Measurements from ENCODE around the gene CACNA1G. TPM values are rescaled to one million over a fixed set of nuclear protein-coding genes. Genes with fewer than 3 reads are reported as not detected.

CACNA1G gene
- polyA plus RNA-seq, 3 donors from 2014 or later, result not detected

DNA sequence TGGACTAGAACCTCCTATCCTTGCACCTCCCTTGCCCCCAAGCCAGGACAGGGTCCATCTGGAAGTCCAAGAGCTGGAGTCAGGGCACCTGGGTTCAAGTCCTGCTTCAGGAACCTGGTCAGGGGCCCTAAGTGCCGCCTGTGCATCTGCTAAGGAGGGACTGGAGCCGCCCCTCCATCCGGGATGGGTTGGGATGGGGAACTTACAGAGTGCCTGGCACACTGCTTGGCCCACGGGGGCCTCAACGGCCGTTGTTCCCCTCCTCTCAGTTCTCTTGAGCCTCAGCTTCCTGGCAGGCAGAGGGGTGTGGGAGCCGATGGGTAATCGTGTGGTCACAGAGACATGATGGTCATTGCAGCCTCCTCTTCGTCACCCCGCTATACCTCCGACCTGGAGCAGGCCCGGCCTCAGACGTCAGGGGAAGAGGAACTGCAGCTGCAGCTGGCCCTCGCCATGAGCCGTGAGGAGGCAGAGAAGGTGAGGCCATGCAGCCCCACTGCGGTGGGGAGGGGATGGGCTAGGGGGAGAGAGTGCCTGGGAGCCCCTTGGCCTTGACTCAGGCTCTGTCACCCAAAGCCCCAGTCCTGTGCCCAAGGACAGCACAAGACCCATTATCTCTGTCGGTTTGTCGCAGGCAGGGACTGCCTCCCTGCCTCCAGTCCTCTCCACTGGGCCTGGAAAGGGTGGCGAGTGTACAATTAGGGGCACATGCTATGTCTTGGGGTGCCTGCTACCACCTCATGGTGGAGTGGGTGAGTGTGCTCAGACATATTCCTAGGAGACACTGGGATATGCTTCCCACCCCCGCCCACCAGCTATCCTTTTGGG, 22.6 kb upstream of the CACNA1G start:
- H3K27me3 Mint-ChIP-seq (ENCODE audit: low read depth in 3 of 3), result peaks cover 6 to 14% (median 8%) of the 10 kb centered on the region in 3 donors
- H3K4me1 Mint-ChIP-seq, result peaks cover 7 to 8% of the 10 kb centered on the region in 2 donors
- H3K27ac Mint-ChIP-seq, result no peak overlapping the region
- no peak overlapping the region for H3K4me3 Mint-ChIP-seq
- no peaks in the 10 kb centered on the region for H3K36me3 Mint-ChIP-seq
- H3K9me3 Mint-ChIP-seq, result no peaks in the 10 kb centered on the region
- DNase-seq, result no peak

DNA sequence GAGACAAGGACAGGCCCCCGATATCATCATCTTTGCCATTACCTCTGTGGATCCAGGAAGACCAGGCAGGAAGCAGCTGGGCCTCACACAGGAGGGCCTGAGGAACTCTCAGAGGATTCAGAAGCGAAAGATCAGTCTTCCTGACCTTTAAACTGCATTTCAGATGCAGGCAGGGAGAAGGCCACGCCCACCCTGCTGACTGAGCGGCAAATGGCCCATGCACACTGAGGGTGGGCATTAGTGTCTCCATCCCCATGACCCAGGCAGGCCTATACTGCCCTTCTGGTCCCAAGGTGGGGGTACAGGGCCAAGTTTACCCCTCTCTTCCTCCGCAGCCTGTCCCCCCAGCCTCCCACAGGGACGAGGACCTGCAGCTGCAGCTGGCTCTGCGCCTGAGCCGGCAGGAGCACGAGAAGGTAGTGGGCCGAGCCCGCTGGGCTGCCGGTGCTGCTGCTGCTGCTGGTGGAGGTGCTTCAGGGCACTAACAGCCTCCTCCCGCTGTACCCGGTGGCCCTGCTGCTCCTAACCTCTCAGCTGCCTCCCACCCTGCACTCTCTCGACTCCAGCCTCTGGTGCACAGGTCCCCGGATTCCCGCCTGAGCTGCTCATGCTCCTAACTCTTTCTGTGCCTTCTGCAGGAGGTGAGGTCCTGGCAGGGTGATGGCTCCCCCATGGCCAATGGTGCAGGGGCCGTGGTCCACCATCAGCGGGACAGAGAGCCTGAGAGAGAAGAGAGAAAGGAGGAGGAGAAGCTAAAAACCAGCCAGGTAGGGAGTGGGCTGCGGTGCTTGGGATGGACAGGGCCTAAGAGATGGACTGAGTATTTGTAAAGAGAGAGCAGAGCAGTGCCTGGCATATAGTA, 21.7 kb upstream of the CACNA1G start:
- no peak for DNase-seq
- H3K4me3 Mint-ChIP-seq, result no peak overlapping the region
- peaks cover 7 to 8% of the 10 kb centered on the region in 2 donors for H3K4me1 Mint-ChIP-seq
- peaks cover 6 to 14% (median 8%) of the 10 kb centered on the region in 3 donors for H3K27me3 Mint-ChIP-seq (ENCODE audit: low read depth in 3 of 3)
- no peak overlapping the region for H3K27ac Mint-ChIP-seq
- H3K36me3 Mint-ChIP-seq, result no peaks in the 10 kb centered on the region
- H3K9me3 Mint-ChIP-seq, result no peaks in the 10 kb centered on the region

DNA sequence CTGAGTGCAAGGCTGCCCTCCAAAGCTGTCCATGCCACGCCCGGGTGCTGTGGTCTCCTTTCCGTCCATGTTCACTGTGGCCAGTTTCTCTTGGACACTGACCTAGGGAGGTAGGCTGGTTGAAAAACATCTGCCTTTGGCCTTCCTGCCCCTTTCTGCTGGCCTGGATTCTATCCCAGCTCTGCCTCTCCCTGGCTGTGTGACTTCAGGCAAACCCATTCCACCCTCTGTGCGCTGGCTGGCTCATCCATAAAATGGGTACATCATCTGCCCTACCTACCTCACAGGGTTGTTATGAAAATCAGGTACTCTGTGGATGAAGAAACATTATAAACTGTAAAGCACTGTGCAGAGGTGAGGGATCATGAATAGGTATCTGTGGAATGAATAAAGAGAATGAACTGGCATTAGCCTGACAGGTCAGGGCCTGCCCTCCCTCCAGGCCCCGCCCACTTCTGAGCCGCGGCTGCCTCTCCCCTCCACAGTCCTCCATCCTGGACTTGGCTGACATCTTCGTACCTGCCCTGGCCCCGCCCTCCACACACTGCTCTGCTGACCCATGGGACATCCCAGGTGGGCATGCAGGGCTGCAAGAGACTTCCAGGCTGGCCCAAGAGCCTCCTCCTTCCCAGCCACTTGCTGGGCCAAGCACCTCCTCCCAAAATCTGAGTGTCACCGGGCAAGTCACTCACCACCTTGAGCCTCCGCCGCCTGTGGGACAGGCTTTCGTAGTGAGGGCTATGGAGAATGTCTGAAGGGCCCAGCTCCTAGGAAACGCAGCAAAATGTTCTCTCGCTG, 20.6 kb upstream of the CACNA1G start:
- DNase-seq, result no peak
- H3K4me3 Mint-ChIP-seq, result no peak overlapping the region
- peaks cover 4 to 14% (median 8%) of the 10 kb centered on the region in 3 donors for H3K27me3 Mint-ChIP-seq (ENCODE audit: low read depth in 3 of 3)
- no peaks in the 10 kb centered on the region for H3K36me3 Mint-ChIP-seq
- H3K9me3 Mint-ChIP-seq, result no peaks in the 10 kb centered on the region
- no peak overlapping the region for H3K27ac Mint-ChIP-seq
- peaks cover 7 to 8% of the 10 kb centered on the region in 2 donors for H3K4me1 Mint-ChIP-seq

DNA sequence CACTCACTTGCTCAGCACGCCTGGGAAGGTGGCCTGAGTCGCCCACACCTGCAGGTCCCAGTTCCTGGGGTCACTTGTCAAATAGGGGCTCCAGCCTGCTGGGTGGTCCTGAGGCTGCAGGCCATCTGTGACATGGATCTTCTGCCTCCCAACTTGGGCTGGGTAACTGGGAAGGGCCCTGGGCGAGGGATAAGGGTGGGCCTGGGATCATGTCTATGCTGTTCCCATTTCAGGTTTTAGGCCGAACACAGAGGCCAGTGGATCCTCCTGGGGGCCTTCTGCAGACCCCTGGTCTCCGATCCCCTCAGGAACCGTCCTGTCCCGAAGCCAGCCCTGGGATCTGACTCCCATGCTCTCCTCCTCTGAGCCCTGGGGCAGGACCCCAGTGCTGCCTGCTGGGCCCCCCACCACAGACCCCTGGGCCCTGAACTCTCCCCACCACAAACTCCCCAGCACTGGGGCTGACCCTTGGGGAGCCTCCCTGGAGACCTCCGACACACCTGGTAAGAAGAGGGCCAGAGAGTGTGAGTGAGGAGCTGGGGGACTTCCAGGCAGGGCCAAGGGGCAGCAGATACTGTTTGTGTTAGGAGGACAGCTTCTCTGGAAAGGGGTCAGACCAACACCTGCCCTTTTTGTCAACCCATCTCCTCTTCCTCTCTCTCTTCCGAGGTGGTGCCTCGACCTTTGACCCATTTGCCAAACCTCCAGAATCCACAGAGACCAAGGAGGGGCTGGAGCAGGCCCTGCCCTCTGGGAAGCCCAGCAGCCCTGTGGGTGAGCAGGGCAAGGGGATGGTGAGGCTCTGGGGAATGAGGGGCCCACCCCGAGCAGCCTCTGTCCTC, 19.7 kb upstream of the CACNA1G start:
- no peak for DNase-seq
- Mint-ChIP-seq H3K4me3 (peak overlapping the region; percentile 20 to 87 (median 84)), H3K36me3 (no peaks in the 10 kb centered on the region), H3K9me3 (no peaks in the 10 kb centered on the region), H3K4me1 (peaks cover 7 to 10% of the 10 kb centered on the region in 2 donors), H3K27me3 (ENCODE audit: low read depth in 3 of 3) (peaks cover 4 to 13% (median 7%) of the 10 kb centered on the region in 3 donors), H3K27ac (no peak overlapping the region)

DNA sequence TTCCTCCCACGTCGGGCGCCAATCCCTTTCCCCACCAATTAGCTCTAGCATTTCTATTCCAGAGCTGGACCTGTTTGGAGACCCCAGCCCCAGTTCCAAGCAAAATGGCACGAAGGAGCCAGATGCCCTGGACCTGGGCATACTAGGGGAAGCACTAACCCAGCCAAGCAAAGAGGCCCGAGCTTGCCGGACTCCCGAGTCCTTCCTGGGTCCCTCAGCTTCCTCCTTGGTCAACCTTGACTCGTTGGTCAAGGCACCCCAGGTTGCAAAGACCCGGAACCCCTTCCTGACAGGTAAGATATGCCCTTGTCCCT, 19.2 kb upstream of the CACNA1G start:
- peak overlapping the region; percentile 71 to 91 (median 85) for H3K4me3 Mint-ChIP-seq
- H3K4me1 Mint-ChIP-seq, result peaks cover 10 to 12% of the 10 kb centered on the region in 2 donors
- peak overlapping the region in 1 of 6 donors; percentile 79 for H3K27ac Mint-ChIP-seq
- no peaks in the 10 kb centered on the region for H3K36me3 Mint-ChIP-seq
- peaks cover 4 to 14% (median 9%) of the 10 kb centered on the region in 3 donors for H3K27me3 Mint-ChIP-seq (ENCODE audit: low read depth in 3 of 3)
- DNase-seq, result no peak
- H3K9me3 Mint-ChIP-seq, result no peaks in the 10 kb centered on the region

DNA sequence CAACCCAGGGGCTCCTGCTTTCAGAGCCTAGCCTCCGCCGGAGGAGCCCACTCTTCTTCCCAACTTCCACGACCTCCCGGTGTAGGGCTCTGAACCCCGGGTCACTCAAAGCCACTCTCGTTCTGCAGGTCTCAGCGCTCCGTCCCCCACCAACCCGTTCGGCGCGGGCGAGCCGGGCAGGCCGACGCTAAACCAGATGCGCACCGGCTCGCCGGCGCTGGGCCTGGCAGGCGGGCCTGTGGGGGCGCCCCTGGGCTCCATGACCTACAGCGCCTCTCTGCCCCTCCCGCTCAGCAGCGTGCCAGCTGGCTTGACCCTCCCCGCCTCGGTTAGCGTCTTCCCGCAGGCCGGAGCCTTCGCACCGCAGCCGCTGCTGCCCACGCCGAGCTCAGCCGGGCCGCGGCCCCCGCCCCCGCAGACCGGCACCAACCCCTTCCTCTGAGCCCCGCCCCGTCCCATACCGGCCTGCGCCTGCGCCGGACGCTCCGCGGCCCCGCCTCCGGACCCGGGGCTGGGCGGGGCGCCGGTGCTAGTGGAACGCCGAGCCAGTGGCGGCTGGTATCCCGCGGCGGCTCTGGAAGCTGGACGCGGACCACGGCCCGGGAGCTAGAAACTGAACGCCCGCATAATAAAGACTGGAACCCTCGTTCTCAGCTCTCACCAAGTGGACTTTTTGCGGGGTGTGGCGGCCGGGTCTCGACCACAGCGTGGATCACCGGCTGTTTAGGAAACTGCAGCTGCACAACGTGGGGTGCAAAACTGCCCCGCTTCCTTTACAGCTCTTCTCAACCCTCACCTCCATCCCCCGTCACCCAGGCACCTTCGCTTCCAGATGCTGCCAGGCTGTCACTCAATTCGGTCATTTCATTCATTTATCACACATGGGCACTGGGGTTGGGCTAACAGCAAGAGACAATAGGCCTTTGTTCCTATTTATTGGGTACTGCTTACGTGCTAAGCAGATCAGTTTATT, 18.5 kb upstream of the CACNA1G start:
- H3K27me3 Mint-ChIP-seq (ENCODE audit: low read depth in 3 of 3), result peaks cover 4 to 14% (median 9%) of the 10 kb centered on the region in 3 donors
- no peaks in the 10 kb centered on the region for H3K9me3 Mint-ChIP-seq
- peak overlapping the region; percentile 71 to 91 (median 85) for H3K4me3 Mint-ChIP-seq
- peaks cover 17 to 18% of the 10 kb centered on the region in 2 donors for H3K4me1 Mint-ChIP-seq
- H3K36me3 Mint-ChIP-seq, result no peaks in the 10 kb centered on the region
- DNase-seq, result peak; percentile 84 to 85 (median 85)
- peak overlapping the region; percentile 17 to 79 (median 48) for H3K27ac Mint-ChIP-seq

DNA sequence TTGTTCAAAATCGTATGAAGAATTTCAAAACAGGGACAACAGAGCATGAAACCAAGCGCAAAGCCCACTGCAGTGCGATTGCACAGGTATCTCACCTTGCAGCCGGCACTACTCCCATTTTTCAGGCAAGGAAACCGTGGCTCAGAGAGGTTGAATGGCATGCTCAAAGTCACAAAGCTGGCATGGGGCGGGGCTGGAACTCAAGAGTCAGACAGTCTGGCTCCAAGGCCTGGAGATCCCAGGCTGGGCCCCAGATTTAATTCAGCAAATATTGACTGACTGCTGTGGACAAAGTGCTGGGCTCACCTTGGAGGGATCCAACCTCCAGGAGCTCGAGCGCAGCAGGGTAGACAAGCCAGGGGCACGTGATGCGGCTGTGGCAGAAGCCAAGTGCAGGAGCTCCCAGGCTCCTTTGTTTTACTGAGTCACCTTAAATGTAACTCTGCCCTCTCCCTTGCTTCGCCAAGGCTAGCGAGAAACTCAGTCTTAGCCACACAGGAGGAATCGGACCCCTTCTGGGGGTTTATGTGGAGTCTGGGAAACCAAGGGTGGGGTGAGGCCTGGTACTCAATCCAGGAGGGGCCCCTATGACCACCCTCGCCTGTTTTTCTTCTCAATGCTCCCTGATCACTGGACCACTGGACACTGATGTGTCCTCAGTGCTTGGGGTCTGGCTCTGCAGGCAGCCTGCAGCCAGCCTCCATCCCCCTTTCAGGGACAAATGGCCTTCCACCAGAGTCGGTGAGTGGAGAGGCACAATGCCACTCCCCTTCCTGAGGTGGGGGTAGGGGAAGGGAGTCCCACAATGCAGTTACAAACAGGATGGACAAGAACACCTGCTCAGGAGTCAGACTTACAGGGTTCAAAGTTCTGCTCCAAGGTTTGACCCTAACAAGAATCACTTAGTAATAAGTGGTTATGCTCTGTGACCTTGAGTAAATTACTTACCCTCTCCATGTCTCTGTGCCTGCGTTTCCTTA, 17.4 kb upstream of the CACNA1G start:
- no peaks in the 10 kb centered on the region for H3K36me3 Mint-ChIP-seq
- H3K9me3 Mint-ChIP-seq, result no peaks in the 10 kb centered on the region
- H3K27me3 Mint-ChIP-seq (ENCODE audit: low read depth in 3 of 3), result peaks cover 4 to 14% (median 9%) of the 10 kb centered on the region in 3 donors
- H3K4me1 Mint-ChIP-seq, result peaks cover 18 to 22% of the 10 kb centered on the region in 2 donors
- peak overlapping the region in 1 of 6 donors; percentile 36 for H3K27ac Mint-ChIP-seq
- H3K4me3 Mint-ChIP-seq, result peak overlapping the region; percentile 71 to 91 (median 85)
- no peak for DNase-seq

DNA sequence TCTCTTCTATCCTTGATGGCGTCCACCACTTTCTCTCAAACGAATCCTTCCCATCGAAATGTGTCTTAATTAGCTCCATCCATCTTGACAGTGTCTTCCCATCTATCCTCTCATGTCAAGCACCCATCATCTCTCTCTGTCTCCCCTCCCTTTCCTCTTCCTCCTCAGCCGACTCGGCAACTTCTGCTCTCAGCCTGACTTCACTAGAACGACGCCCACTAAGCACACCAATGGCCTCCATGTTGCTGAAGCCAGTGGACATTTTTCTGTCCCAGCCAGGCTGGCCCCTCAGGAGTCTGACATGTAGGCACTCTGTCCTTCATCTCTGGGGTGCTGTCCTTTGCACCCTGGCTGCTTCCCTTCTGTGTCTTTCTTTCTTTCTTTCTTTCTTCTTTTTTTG, 16.0 kb upstream of the CACNA1G start:
- peaks cover 18 to 23% of the 10 kb centered on the region in 2 donors for H3K4me1 Mint-ChIP-seq
- H3K27ac Mint-ChIP-seq, result no peak overlapping the region
- H3K27me3 Mint-ChIP-seq (ENCODE audit: low read depth in 3 of 3), result peaks cover 4 to 14% (median 9%) of the 10 kb centered on the region in 3 donors
- peak overlapping the region in 3 of 5 donors; percentile 5 to 60 (median 34) for H3K4me3 Mint-ChIP-seq
- H3K9me3 Mint-ChIP-seq, result no peaks in the 10 kb centered on the region
- no peak for DNase-seq
- H3K36me3 Mint-ChIP-seq, result no peaks in the 10 kb centered on the region

DNA sequence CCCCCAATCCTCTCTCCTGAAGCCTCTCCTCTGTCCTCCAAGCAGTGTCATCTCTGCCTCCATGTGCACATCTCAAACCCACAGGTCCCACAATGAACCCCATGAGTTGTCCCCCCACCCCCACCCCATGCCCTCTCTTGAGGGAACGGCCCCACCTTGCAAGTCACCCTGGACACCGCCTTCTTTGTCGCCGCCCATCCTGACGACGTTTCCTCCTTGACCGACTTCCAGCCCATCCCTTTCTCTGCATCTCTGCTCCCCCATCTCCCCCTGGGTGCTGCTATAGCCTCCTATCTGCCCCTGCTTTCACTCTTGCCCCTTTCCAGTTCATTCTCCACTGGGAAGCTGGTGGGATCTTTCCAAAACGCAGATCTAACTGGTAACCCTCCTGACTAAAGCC, 15.2 kb upstream of the CACNA1G start:
- peaks cover 18 to 23% of the 10 kb centered on the region in 2 donors for H3K4me1 Mint-ChIP-seq
- H3K27ac Mint-ChIP-seq, result no peak overlapping the region
- no peaks in the 10 kb centered on the region for H3K36me3 Mint-ChIP-seq
- H3K4me3 Mint-ChIP-seq, result no peak overlapping the region
- no peak for DNase-seq
- peaks cover 4 to 14% (median 9%) of the 10 kb centered on the region in 3 donors for H3K27me3 Mint-ChIP-seq (ENCODE audit: low read depth in 3 of 3)
- H3K9me3 Mint-ChIP-seq, result no peaks in the 10 kb centered on the region

DNA sequence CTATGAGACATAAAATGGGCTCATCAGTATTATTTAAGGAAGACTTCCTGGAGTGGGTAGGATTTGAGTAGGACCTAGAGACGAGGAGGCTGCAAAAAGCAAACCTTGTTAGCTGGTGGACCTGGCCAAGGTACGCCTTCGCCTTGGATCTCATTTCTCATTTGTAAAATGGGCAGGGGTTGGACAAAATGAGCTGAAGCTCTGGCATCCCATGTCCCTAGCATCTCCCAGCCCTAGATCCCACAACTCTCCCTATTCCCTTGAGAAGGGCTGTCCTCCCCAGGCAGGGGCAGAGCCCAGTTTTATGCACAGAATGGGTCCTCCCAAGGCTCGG, 13.8 kb upstream of the CACNA1G start:
- Mint-ChIP-seq H3K4me3 (peak overlapping the region; percentile 65 to 77 (median 69)), H3K4me1 (peaks cover 18 to 22% of the 10 kb centered on the region in 2 donors), H3K36me3 (no peaks in the 10 kb centered on the region), H3K27ac (peak overlapping the region in 5 of 6 donors; percentile 34 to 81 (median 57)), H3K27me3 (ENCODE audit: low read depth in 3 of 3) (peaks cover 4 to 14% (median 9%) of the 10 kb centered on the region in 3 donors), H3K9me3 (no peaks in the 10 kb centered on the region)
- no peak for DNase-seq

All from immature natural killer cell (primary cell).